Fibroblast of lung (primary cell): ENCODE data around the gene TOP1.

Experiments
- EZH2 ChIP-seq: IDR thresholded peaks from 2 replicates; pipeline ENCODE4 v1.5.1; 2012; ENCODE audit warnings: low read length, control low read depth, mild to moderate bottlenecking; ENCODE audit errors: missing control alignments
- TF ChIP-seq, protein P1 (sequence below), 2 donors: IDR thresholded peaks in 1 of 2; conservative IDR thresholded peaks in 1 of 2; 1 replicate in 1 of 2; 2 replicates in 1 of 2; pipeline ENCODE4 v1.5.1; 2011 to 2012; ENCODE audit warnings: low read length in 2 of 2, control low read depth in 1 of 2, inconsistent platforms in 1 of 2, low read depth in 1 of 2, mild to moderate bottlenecking in 1 of 2

DNA sequence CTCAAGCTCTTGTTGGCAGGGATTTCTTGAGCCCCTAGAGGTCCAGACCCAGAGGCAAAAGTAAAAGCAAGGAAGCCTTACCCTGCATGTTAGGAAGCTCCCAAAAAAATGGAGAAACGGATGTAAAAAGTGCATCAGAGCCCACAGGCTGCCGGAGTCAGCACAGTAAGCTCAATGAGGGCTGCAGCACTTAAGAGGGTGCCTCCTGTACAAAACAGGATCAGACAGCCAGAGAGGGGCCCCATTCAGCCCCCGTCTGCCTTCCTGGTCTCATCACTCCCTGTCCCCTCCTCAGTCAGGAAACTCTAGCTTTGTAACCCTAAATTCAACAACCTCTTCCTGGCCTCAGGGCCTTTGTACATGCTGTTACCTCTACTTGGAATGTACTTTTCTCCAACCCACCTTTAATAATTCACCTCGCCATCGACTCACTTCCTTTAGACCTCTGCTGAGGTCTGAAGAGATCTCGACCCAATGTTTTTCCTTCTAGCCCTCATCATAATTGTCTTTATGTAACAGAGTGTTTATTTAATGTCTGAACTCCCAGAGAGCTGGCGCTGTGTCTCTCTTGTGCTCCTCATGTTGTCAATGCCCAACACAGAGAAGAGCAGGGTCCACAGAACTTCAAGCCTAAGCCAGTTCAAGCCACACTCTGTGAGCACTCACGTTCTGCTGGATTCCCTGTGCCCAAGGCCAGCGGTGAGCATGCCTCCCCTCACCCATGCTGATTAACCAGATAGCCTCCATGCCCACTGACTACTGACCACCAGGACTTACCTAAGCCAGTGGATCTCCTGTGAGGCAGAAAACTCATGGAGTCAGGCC, 106.0 kb downstream of the TOP1 start:
- TF ChIP-seq, protein P1, sequence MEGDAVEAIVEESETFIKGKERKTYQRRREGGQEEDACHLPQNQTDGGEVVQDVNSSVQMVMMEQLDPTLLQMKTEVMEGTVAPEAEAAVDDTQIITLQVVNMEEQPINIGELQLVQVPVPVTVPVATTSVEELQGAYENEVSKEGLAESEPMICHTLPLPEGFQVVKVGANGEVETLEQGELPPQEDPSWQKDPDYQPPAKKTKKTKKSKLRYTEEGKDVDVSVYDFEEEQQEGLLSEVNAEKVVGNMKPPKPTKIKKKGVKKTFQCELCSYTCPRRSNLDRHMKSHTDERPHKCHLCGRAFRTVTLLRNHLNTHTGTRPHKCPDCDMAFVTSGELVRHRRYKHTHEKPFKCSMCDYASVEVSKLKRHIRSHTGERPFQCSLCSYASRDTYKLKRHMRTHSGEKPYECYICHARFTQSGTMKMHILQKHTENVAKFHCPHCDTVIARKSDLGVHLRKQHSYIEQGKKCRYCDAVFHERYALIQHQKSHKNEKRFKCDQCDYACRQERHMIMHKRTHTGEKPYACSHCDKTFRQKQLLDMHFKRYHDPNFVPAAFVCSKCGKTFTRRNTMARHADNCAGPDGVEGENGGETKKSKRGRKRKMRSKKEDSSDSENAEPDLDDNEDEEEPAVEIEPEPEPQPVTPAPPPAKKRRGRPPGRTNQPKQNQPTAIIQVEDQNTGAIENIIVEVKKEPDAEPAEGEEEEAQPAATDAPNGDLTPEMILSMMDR (conservative IDR thresholded peaks at IDR 0.05 in 1 of 2, IDR thresholded peaks at IDR 0.05 in 1 of 2; ENCODE audit: low read depth in 1 of 2, low read length in 2 of 2): no peak
- no peak for TF ChIP-seq EZH2
